Right atrium auricular region (tissue), 2 donors: ENCODE results near the gene KRT40. TPM values are rescaled to one million over a fixed set of nuclear protein-coding genes. Genes with fewer than 3 reads are reported as not detected.

Source experiments
- DNase-seq: peaks from one replicate; pipeline ENCODE4 v3.0.0-alpha.2; 2019; ENCODE audit warnings: low spot score
- H3K27ac ChIP-seq, 2 donors: fragments of 200-600 bp; sonication (generic); 1 replicate in 1 of 2; 2 replicates in 1 of 2; pipeline ENCODE4 v1.5.1; 2016 to 2019
- H3K27me3 ChIP-seq, 2 donors: fragments of 200-600 bp; sonication (generic); one replicate each; pipeline versions ENCODE4 v1.5.1 to v1.6.0; 2017 to 2019
- H3K36me3 ChIP-seq: fragments of 200-600 bp; sonication (generic); one replicate; pipeline ENCODE4 v1.5.1; 2016
- H3K4me1 ChIP-seq, 2 donors: fragments of 200-600 bp; sonication (generic); one replicate each; pipeline versions ENCODE4 v1.5.1 to v1.6.0; 2017 to 2019
- H3K4me3 ChIP-seq, 2 donors: fragments of 200-600 bp; sonication (generic); 1 replicate in 1 of 2; 2 replicates in 1 of 2; pipeline ENCODE4 v1.5.1; 2017 to 2019; ENCODE audit warnings: mild to moderate bottlenecking in 1 of 2, moderate library complexity in 1 of 2
- H3K9me3 ChIP-seq, 2 donors: fragments of 200-600 bp; sonication (generic); one replicate each; pipeline ENCODE4 v1.5.1; 2019
- CTCF ChIP-seq, 2 donors: fragments of 200-600 bp; sonication (generic); IDR thresholded peaks; one replicate each; pipeline ENCODE4 v1.5.1; 2019; ENCODE audit warnings: antibody characterized with exemption in 2 of 2
- total RNA-seq, 2 donors: library from RNA; depleted of rRNA; stranded (reverse); fragments of >200 nt; gene quantifications; one replicate each; pipeline ENCODE4 v1.1.0, GENCODE V29; 2016

Gene KRT40
- total RNA-seq, 2 donors from 2014 or later, result not detected

GRCh38 chr17:40996829-40997228 lies 12.7 kb upstream of the KRT40 start:
- Histone ChIP-seq H3K27me3 (no peaks in the 10 kb centered on the region), H3K4me1 (no peaks in the 10 kb centered on the region), H3K9me3 (no peaks in the 10 kb centered on the region), H3K4me3 (no peak overlapping the region), H3K27ac (no peak overlapping the region), H3K36me3 (no peaks in the 10 kb centered on the region)
- no peak for DNase-seq
- TF ChIP-seq CTCF (IDR thresholded peaks at IDR 0.05), result no peak

GRCh38 chr17:40995116-40995515 lies 11.0 kb upstream of the KRT40 start:
- no peak for DNase-seq
- no peak for TF ChIP-seq CTCF (IDR thresholded peaks at IDR 0.05)
- no peaks in the 10 kb centered on the region for H3K27me3 ChIP-seq

GRCh38 chr17:40993839-40994238 lies 9.7 kb upstream of the KRT40 start, which contains the start of gene KRTAP3-3:
Gene KRTAP3-3, minus strand, starts transcription at chr17:40994164. Its CDS starts 67 bp downstream, at chr17:40994097.
- no peaks in the 10 kb centered on the region for H3K27me3 ChIP-seq
- DNase-seq, result no peak
- no peaks in the 10 kb centered on the region for H3K9me3 ChIP-seq
- TF ChIP-seq CTCF (IDR thresholded peaks at IDR 0.05), result no peak
- no peak within 1 kb of the TSS for H3K27ac ChIP-seq
- H3K4me1 ChIP-seq, result no peaks in the 10 kb centered on the region
- no peak within 1 kb of the TSS for H3K4me3 ChIP-seq
- H3K36me3 ChIP-seq, result no peaks in the 10 kb centered on the region

More at GRCh38 chr17:40995116-40995515, 11.0 kb upstream of the KRT40 start:
- Histone ChIP-seq H3K27ac (no peak overlapping the region), H3K4me1 (no peaks in the 10 kb centered on the region), H3K4me3 (no peak overlapping the region), H3K36me3 (no peaks in the 10 kb centered on the region), H3K9me3 (no peaks in the 10 kb centered on the region)

- no peaks in the 10 kb centered on the region for H3K9me3 ChIP-seq
- H3K4me1 ChIP-seq, result no peaks in the 10 kb centered on the region
- no peaks in the 10 kb centered on the region for H3K27me3 ChIP-seq
- DNase-seq, result no peak
- H3K27ac ChIP-seq, result no peak overlapping the region
- no peak for TF ChIP-seq CTCF (IDR thresholded peaks at IDR 0.05)
- H3K36me3 ChIP-seq, result no peaks in the 10 kb centered on the region
- no peak overlapping the region for H3K4me3 ChIP-seq
Observed at GRCh38 chr17:40993084-40993483, 9.0 kb upstream of the KRT40 start.

- Histone ChIP-seq H3K4me1 (no peaks in the 10 kb centered on the region), H3K9me3 (no peaks in the 10 kb centered on the region), H3K27me3 (no peaks in the 10 kb centered on the region), H3K4me3 (no peak overlapping the region), H3K27ac (no peak overlapping the region), H3K36me3 (no peaks in the 10 kb centered on the region)
- no peak for TF ChIP-seq CTCF (IDR thresholded peaks at IDR 0.05)
- DNase-seq, result no peak
Observed at GRCh38 chr17:40992666-40993065, 8.5 kb upstream of the KRT40 start.

GRCh38 chr17:40986920-40987319 lies 2.8 kb upstream of the KRT40 start:
- no peaks in the 10 kb centered on the region for H3K27me3 ChIP-seq
- no peak overlapping the region for H3K4me3 ChIP-seq
- no peaks in the 10 kb centered on the region for H3K36me3 ChIP-seq
- no peaks in the 10 kb centered on the region for H3K4me1 ChIP-seq
- DNase-seq, result no peak
- H3K27ac ChIP-seq, result no peak overlapping the region
- TF ChIP-seq CTCF (IDR thresholded peaks at IDR 0.05), result no peak
- no peaks in the 10 kb centered on the region for H3K9me3 ChIP-seq
